SK-N-SH (cell line): ENCODE results near the gene KCNN2.

Experiments used
- EZH2phosphoT487 ChIP-seq: fragments of 200-600 bp; sonication (generic); IDR thresholded peaks from 2 replicates; pipeline ENCODE4 v1.6.1; 2017; ENCODE audit warnings: low read depth, mixed run types, mild to moderate bottlenecking, antibody characterized with exemption, moderate library complexity, borderline replicate concordance
- MEF2A ChIP-seq: IDR thresholded peaks from 2 replicates; pipeline ENCODE4 v1.4.0; 2012; ENCODE audit warnings: low read depth, borderline replicate concordance
- NRF1 ChIP-seq: IDR thresholded peaks from 2 replicates; pipeline ENCODE4 v1.6.1; 2012; ENCODE audit warnings: low read depth, mild to moderate bottlenecking, low read length
- REST ChIP-seq: IDR thresholded peaks from 2 replicates; pipeline ENCODE4 v1.6.1; 2012; ENCODE audit warnings: mild to moderate bottlenecking, low read depth, low read length, moderate library complexity
- SIN3A ChIP-seq: IDR thresholded peaks from 2 replicates; pipeline ENCODE4 v1.6.1; 2012; ENCODE audit warnings: low read depth, mild to moderate bottlenecking, low read length, moderate library complexity, borderline replicate concordance
- USF1 ChIP-seq: IDR thresholded peaks from 2 replicates; pipeline ENCODE4 v1.4.0; 2012; ENCODE audit warnings: low read depth, borderline replicate concordance
- TF ChIP-seq, protein P1 (sequence below): fragments of 200-600 bp; sonication (generic); IDR thresholded peaks from 2 replicates; pipeline ENCODE4 v1.6.1; 2017; ENCODE audit warnings: antibody characterized with exemption, mild to moderate bottlenecking, moderate library complexity

DNA sequence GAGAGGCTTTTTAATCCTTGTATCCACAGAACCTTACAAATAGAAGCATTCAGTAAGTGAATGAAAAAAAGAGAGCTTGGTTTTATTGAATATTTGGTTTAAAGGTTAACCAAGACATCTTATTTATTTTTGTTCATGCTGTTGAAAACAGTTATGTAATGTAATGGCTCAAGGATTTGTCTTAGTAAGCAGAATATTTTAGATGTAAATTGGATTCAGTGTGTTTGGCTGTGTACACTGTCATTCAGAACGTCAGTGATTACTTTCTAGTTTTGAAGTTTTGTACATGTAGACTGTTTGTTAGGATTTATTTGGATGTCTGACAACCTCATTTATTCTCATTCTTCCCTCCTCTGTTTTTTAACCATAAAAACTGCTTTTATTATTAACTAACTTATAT, 31.3 kb downstream of the KCNN2 start:
- no peak for TF ChIP-seq EZH2phosphoT487
- TF ChIP-seq, protein P1, sequence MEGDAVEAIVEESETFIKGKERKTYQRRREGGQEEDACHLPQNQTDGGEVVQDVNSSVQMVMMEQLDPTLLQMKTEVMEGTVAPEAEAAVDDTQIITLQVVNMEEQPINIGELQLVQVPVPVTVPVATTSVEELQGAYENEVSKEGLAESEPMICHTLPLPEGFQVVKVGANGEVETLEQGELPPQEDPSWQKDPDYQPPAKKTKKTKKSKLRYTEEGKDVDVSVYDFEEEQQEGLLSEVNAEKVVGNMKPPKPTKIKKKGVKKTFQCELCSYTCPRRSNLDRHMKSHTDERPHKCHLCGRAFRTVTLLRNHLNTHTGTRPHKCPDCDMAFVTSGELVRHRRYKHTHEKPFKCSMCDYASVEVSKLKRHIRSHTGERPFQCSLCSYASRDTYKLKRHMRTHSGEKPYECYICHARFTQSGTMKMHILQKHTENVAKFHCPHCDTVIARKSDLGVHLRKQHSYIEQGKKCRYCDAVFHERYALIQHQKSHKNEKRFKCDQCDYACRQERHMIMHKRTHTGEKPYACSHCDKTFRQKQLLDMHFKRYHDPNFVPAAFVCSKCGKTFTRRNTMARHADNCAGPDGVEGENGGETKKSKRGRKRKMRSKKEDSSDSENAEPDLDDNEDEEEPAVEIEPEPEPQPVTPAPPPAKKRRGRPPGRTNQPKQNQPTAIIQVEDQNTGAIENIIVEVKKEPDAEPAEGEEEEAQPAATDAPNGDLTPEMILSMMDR = no peak
- no peak for TF ChIP-seq REST
- TF ChIP-seq USF1 = no peak
- no peak for TF ChIP-seq SIN3A
- no peak for TF ChIP-seq MEF2A
- no peak for TF ChIP-seq NRF1
